ENCODE data around the gene NUDT21.

DNA sequence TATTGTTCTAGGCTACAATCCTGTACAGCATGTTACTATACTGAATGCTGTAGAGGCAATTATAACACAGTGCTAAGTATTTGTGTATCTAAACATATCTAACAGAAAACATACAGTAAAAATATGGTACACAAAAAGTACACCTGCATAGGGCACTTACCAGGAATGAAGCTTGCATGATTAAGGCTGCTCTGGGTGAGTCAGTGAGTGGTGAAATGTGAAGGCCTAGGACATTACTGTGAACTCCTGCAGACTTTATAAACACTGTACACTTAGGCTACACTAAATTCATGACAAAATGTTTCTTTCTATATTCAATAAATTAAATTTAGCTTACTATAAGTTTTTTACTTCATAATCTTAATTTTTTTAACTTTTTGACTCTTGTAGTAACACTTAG is 62.9 kb downstream of the NUDT21 start:
- TF ChIP-seq, protein P1, sequence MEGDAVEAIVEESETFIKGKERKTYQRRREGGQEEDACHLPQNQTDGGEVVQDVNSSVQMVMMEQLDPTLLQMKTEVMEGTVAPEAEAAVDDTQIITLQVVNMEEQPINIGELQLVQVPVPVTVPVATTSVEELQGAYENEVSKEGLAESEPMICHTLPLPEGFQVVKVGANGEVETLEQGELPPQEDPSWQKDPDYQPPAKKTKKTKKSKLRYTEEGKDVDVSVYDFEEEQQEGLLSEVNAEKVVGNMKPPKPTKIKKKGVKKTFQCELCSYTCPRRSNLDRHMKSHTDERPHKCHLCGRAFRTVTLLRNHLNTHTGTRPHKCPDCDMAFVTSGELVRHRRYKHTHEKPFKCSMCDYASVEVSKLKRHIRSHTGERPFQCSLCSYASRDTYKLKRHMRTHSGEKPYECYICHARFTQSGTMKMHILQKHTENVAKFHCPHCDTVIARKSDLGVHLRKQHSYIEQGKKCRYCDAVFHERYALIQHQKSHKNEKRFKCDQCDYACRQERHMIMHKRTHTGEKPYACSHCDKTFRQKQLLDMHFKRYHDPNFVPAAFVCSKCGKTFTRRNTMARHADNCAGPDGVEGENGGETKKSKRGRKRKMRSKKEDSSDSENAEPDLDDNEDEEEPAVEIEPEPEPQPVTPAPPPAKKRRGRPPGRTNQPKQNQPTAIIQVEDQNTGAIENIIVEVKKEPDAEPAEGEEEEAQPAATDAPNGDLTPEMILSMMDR (IDR thresholded peaks at IDR 0.05; ENCODE audit: low read depth, low read length, poor library complexity, severe bottlenecking): no peak
- TF ChIP-seq EZH2phosphoT487 (IDR thresholded peaks at IDR 0.05; ENCODE audit: borderline replicate concordance, low read length): no peak

Measured in DOHH2 (cell line).